Measurements from ENCODE around the gene CDH4. TPM values are rescaled to one million over a fixed set of nuclear protein-coding genes. Genes with fewer than 3 reads are reported as not detected.

Gene CDH4
- total RNA-seq, 1 donor from 2014 or later: 39.7 TPM

DNA sequence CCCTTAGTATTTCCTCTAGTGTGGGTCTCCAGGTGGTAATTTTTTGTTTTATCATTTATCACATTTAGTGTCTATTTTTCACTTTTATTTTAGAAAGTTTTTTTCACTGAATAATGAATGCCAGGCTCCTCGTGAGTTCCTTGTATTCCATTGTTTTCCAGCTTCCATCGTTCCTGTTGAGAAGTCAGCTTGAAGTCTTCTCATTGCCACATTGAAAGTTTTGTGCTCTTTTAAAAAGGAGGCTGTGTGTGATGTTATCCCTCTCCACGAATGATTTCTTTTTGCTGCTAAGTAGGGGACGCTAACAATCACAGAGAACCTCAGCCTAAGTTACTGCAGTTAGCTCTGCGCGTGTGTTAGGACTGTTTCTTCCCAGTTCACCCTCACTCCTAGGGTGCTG, 619.1 kb downstream of the CDH4 start:
- Histone ChIP-seq H3K36me3 (ENCODE audit: control insufficient read depth, insufficient read depth, low read length) (no peaks in the 10 kb centered on the region), H3K4me3 (ENCODE audit: low read depth, low read length) (no peak overlapping the region), H3K27me3 (ENCODE audit: control insufficient read depth, insufficient read depth, low read length) (peaks cover 2% of the 10 kb centered on the region)
- no peak for DNase-seq (ENCODE audit: low read depth)
- TF ChIP-seq, protein P1, sequence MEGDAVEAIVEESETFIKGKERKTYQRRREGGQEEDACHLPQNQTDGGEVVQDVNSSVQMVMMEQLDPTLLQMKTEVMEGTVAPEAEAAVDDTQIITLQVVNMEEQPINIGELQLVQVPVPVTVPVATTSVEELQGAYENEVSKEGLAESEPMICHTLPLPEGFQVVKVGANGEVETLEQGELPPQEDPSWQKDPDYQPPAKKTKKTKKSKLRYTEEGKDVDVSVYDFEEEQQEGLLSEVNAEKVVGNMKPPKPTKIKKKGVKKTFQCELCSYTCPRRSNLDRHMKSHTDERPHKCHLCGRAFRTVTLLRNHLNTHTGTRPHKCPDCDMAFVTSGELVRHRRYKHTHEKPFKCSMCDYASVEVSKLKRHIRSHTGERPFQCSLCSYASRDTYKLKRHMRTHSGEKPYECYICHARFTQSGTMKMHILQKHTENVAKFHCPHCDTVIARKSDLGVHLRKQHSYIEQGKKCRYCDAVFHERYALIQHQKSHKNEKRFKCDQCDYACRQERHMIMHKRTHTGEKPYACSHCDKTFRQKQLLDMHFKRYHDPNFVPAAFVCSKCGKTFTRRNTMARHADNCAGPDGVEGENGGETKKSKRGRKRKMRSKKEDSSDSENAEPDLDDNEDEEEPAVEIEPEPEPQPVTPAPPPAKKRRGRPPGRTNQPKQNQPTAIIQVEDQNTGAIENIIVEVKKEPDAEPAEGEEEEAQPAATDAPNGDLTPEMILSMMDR (IDR thresholded peaks at IDR 0.05; ENCODE audit: insufficient read depth, low read length, poor library complexity, severe bottlenecking): no peak

GRCh38 chr20:61871913-61872312, 619.9 kb downstream of the CDH4 start:
- H3K27me3 ChIP-seq (ENCODE audit: control insufficient read depth, insufficient read depth, low read length): peaks cover 2% of the 10 kb centered on the region
- no peaks in the 10 kb centered on the region for H3K36me3 ChIP-seq (ENCODE audit: control insufficient read depth, insufficient read depth, low read length)
- no peak overlapping the region for H3K4me3 ChIP-seq (ENCODE audit: low read depth, low read length)
- no peak for DNase-seq (ENCODE audit: low read depth)
- TF ChIP-seq, protein P1 (IDR thresholded peaks at IDR 0.05; ENCODE audit: insufficient read depth, low read length, poor library complexity, severe bottlenecking): no peak

DNA sequence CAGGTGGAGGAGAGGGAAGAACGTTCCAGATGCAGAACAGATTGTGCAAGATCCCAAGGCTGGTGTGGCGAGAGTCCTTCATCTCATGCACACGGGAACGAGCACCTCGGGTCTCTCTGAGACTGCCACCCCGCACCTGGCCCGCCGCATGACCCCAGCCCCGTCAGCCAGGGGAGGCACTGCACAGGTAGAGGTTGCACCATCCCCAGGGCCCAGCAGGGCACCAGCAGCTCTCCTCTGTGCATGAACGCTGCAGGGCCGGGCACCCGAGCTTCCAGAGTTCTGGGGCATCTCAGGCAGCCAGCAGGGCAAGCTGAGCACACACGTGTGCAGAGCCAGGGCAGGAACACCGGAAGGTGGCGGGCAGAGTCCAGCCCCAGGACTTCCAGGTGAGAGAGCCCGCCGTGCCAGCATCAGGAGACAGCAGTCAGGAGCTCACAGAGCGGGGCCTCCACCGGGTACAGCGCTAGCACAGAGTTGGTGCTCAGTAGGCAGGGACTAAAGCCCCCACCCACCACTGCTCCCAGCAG, 620.4 kb downstream of the CDH4 start:
- H3K27me3 ChIP-seq (ENCODE audit: control insufficient read depth, insufficient read depth, low read length): peaks cover 2% of the 10 kb centered on the region
- TF ChIP-seq, protein P1 (IDR thresholded peaks at IDR 0.05; ENCODE audit: insufficient read depth, low read length, poor library complexity, severe bottlenecking): no peak
- H3K4me3 ChIP-seq (ENCODE audit: low read depth, low read length): no peak overlapping the region
- DNase-seq (ENCODE audit: low read depth): no peak
- no peaks in the 10 kb centered on the region for H3K36me3 ChIP-seq (ENCODE audit: control insufficient read depth, insufficient read depth, low read length)

DNA sequence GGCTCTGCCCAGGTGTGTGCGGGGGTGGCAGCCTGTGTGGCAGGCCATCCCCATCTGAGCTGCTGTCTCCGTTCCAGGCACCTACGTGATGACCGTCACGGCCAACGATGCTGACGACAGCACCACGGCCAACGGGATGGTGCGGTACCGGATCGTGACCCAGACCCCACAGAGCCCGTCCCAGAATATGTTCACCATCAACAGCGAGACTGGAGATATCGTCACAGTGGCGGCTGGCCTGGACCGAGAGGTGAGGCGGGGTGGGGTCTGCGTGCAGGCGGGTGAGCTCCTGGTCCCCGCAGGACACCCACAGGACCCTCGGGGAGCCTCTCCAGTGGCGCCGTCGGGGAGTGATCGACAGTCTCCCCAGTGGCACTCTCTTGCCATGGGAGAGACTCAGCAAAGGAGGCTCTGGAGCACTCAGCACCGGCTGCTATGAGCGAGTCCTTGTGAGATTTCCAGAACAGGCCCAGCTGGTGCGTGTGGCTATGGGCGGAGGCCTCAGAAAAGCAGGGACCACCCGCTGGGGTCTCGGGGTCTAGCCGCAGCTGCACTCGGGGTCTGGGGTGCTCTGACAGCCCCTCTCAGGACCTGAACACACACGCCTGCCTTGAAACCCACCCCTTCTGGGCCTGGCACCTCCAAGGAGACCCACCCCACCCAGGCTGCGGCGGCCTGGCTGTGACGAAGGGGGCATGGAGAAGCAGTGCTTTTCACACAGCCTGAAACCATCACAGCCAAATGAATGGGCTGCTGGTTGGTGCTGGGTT, 621.8 kb downstream of the CDH4 start:
- TF ChIP-seq, protein P1 (IDR thresholded peaks at IDR 0.05; ENCODE audit: insufficient read depth, low read length, poor library complexity, severe bottlenecking): no peak
- H3K36me3 ChIP-seq (ENCODE audit: control insufficient read depth, insufficient read depth, low read length): no peaks in the 10 kb centered on the region
- H3K4me3 ChIP-seq (ENCODE audit: low read depth, low read length): no peak overlapping the region
- no peak for DNase-seq (ENCODE audit: low read depth)
- peaks cover 2% of the 10 kb centered on the region for H3K27me3 ChIP-seq (ENCODE audit: control insufficient read depth, insufficient read depth, low read length)

GRCh38 chr20:61874421-61875068, 622.5 kb downstream of the CDH4 start:
- no peaks in the 10 kb centered on the region for H3K36me3 ChIP-seq (ENCODE audit: control insufficient read depth, insufficient read depth, low read length)
- no peak overlapping the region for H3K4me3 ChIP-seq (ENCODE audit: low read depth, low read length)
- no peak for DNase-seq (ENCODE audit: low read depth)
- H3K27me3 ChIP-seq (ENCODE audit: control insufficient read depth, insufficient read depth, low read length): peaks cover 2% of the 10 kb centered on the region
- TF ChIP-seq, protein P1 (IDR thresholded peaks at IDR 0.05; ENCODE audit: insufficient read depth, low read length, poor library complexity, severe bottlenecking): peak; percentile 58
